Upper lobe of right lung (tissue), 1 donor: ENCODE data around the gene VASH2. TPM values are rescaled to one million over a fixed set of nuclear protein-coding genes. Genes with fewer than 3 reads are reported as not detected.
"Not testable (repeated sequence)": the region's sequence is repeated elsewhere in the genome, so short reads cannot be mapped to it uniquely, and the experiment has no call there.

Experiments used
- ATAC-seq: fragments of 200-7000 bp; cut with Tn5 transposase; one replicate; pipeline ENCODE4 v1.9.1; 2020; ENCODE audit warnings: mild to moderate bottlenecking, moderate library complexity
- DNase-seq: peaks from one replicate; pipeline ENCODE4 v3.0.0-alpha.2; 2020
- H3K27ac ChIP-seq: fragments of 200-600 bp; one replicate; pipeline ENCODE4 v1.8.0; 2022
- H3K27me3 ChIP-seq: fragments of 200-600 bp; one replicate; pipeline ENCODE4 v1.8.0; 2022; ENCODE audit warnings: mild to moderate bottlenecking
- H3K36me3 ChIP-seq: fragments of 200-600 bp; one replicate; pipeline ENCODE4 v1.8.0; 2022
- H3K4me1 ChIP-seq: fragments of 200-600 bp; one replicate; pipeline ENCODE4 v1.8.0; 2022
- H3K4me3 ChIP-seq: fragments of 200-600 bp; one replicate; pipeline ENCODE4 v1.8.0; 2022; ENCODE audit warnings: mild to moderate bottlenecking
- H3K9me3 ChIP-seq: fragments of 200-600 bp; one replicate; pipeline ENCODE4 v1.8.0; 2022
- intact Hi-C: fragments of 100-400 bp; cut with DNase I; formaldehyde crosslinking; loops from one replicate; pipeline ENCODE4 v1.11.0; 2022
- total RNA-seq: library from RNA; stranded (reverse); fragmentation: NEBNext Ultra II Directional; extraction: Animal tissue kit (Norgen Biotek cat#: 25700); gene quantifications from one replicate; pipeline ENCODE4 v1.2.1, GENCODE V29; 2021
- TF ChIP-seq, protein P1 (sequence below): fragments of 200-600 bp; IDR thresholded peaks from one replicate; pipeline ENCODE4 v1.8.0; 2022; ENCODE audit warnings: antibody characterized with exemption
- donor health status: DM: no; HTN: yes; CAD: no; lungs with severe emphysema.

VASH2 gene
- total RNA-seq, 1 donor from 2014 or later, result 1.9 TPM

DNA sequence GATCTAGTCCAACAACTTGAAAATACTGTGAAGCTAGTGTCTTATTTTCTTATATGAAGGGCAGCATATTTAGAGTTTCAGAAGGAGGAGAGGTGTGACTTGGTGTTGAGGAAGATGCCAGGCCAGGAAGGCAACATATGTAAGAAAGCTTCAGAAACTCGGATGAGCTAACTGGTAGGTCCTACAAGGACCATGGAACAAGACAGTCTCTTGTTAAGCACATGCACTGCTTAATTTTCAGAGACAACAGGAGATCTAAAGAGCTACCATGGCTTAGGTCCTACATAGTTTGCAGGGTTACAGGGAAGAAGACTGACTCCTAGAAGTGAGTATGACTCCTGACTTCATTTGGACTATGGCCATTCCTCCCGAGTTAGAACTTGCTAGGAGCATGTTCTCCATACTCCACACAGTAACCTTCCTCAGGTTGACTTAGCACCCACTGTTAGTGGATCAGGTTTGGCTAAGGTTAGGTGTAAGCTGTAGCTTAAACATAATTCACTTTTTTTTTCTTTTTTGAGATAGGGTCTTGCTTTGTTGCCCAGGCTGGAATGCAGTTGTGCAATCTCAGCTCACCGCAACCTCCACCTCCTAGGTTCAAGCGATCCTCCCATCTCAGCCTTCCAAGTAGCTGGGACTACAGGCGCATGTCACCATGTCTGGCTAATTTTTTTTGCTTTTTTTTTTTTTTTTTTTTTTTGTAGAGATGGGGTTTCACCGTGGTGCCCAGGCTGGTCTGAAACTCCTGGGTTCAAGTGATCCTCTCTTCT, 34.4 kb downstream of the VASH2 start:
- no peak overlapping the region for H3K4me3 ChIP-seq
- intact Hi-C loops, result no loop called here
- DNase-seq, result no peak
- ATAC-seq, result no peak
- peaks cover 6% of the 10 kb centered on the region for H3K36me3 ChIP-seq
- no peak overlapping the region for H3K27ac ChIP-seq
- no peaks in the 10 kb centered on the region for H3K27me3 ChIP-seq
- peaks cover 18% of the 10 kb centered on the region for H3K4me1 ChIP-seq
- H3K9me3 ChIP-seq, result no peaks in the 10 kb centered on the region
- TF ChIP-seq, protein P1, sequence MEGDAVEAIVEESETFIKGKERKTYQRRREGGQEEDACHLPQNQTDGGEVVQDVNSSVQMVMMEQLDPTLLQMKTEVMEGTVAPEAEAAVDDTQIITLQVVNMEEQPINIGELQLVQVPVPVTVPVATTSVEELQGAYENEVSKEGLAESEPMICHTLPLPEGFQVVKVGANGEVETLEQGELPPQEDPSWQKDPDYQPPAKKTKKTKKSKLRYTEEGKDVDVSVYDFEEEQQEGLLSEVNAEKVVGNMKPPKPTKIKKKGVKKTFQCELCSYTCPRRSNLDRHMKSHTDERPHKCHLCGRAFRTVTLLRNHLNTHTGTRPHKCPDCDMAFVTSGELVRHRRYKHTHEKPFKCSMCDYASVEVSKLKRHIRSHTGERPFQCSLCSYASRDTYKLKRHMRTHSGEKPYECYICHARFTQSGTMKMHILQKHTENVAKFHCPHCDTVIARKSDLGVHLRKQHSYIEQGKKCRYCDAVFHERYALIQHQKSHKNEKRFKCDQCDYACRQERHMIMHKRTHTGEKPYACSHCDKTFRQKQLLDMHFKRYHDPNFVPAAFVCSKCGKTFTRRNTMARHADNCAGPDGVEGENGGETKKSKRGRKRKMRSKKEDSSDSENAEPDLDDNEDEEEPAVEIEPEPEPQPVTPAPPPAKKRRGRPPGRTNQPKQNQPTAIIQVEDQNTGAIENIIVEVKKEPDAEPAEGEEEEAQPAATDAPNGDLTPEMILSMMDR, result no peak

DNA sequence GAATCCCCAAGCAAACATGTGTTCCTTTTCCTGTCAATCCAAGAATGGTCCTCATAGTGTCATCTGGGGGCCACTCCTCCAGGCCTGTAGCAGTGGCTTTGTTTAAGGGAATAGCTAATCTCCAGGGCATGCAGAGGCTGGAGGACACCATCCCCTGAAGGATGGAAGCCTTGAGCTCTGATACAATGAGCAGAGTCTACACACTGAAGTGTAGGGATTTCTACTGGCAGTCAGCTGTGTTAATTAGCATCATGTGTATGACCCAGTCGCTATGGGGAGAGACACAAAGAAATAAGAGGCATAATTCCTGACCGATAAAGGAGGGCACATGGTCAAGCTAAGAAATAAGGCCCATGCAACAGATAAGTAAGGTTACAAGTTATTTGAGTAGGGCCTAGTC, 36.2 kb downstream of the VASH2 start:
- H3K36me3 ChIP-seq, result peaks cover 14% of the 10 kb centered on the region
- TF ChIP-seq, protein P1, result no peak
- H3K4me1 ChIP-seq, result peaks cover 3% of the 10 kb centered on the region
- intact Hi-C loops, result no loop called here
- H3K9me3 ChIP-seq, result no peaks in the 10 kb centered on the region
- no peak for DNase-seq
- no peaks in the 10 kb centered on the region for H3K27me3 ChIP-seq
- ATAC-seq, result no peak
- H3K27ac ChIP-seq, result no peak overlapping the region
- H3K4me3 ChIP-seq, result no peak overlapping the region

DNA sequence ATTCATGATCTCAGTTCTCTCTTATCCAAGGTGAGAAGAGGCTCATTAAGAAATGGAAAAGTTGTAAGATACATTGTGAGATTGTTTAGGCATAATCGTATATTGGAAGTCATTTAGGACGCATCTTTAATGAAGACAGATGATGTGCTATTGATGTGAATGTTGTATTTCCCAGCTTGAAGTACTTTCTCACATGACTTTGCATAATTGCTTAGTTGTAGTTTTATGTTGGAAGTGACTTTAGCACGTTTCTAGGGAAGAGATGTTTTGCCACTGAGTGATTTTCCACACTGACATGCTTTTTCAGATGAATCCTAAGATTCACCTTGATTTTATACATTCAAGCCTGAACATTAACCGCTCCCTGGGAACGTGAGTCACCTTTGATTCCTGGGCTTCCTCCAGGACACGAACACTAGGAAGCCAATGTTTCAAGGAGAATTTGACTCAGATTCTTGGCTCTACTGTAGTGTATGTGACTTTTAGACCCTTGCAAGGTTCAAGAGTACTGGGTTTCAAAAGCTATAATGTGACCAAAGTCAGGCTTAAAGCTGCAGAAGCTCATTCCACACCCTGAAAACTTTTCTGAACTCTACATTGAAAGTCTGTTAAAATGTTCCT, 37.5 kb downstream of the VASH2 start:
- TF ChIP-seq, protein P1, result no peak
- Histone ChIP-seq H3K4me3 (no peak overlapping the region), H3K4me1 (no peaks in the 10 kb centered on the region), H3K27ac (no peak overlapping the region), H3K9me3 (no peaks in the 10 kb centered on the region), H3K27me3 (no peaks in the 10 kb centered on the region), H3K36me3 (peaks cover 20% of the 10 kb centered on the region)
- ATAC-seq (no peak), DNase-seq (no peak)
- intact Hi-C loops, result no loop called here

DNA sequence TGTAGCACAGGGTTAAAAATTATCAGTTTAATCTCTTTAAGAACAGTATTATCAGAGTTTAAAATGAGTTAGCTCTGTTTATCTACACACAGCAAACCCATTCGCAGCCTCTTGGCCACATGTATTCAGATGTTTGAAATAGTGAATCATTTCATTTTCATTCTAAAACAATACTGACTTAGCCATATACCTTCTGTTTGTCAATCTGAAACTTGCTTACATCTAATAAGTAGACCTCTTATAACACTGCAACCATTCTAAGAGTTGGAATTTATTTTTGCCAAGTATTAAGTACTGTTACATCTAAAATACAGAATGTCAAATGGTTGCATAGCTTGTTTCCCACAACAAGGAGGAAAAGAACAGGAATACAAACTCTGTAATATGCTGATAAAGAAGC, 39.9 kb downstream of the VASH2 start:
- intact Hi-C loops, result loop anchor here (10.0 kb wide), 1 partner anchor 175 kb away; no protein-coding TSS in a partner anchor
- peaks cover 36% of the 10 kb centered on the region for H3K36me3 ChIP-seq

DNA sequence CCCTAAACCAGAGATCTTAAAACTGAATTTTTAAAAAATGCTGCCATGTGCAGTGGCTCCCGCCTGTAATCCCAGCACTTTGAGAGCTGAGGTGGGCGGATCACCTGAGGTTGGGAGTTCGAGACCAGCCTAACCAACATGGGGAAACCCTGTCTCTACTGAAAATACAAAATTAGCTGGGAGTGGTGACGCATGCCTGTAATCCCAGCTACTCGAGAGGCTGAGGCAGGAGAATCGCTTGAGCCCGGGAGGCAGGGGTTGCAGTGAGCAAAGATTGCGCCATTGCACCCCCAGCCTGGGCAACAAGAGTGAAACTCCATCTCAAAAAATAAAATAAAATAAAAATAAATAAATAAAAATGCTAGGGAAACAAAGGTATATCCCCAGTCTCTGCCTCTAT, 43.6 kb downstream of the VASH2 start:
- intact Hi-C loops, result loop anchor here (10.0 kb wide), 1 partner anchor 179 kb away; no protein-coding TSS in a partner anchor
- not testable (repeated sequence) for H3K4me3 ChIP-seq, ATAC-seq, H3K27ac ChIP-seq, H3K4me1 ChIP-seq, DNase-seq, H3K9me3 ChIP-seq, H3K27me3 ChIP-seq
- H3K36me3 ChIP-seq, result peaks cover 64% of the 10 kb centered on the region

More for the DNA sequence above, 39.9 kb downstream of the VASH2 start:
- Histone ChIP-seq H3K4me3 (no peak overlapping the region), H3K27ac (no peak overlapping the region), H3K9me3 (no peaks in the 10 kb centered on the region), H3K4me1 (no peaks in the 10 kb centered on the region), H3K27me3 (no peaks in the 10 kb centered on the region)
- TF ChIP-seq, protein P1, result no peak
- DNase-seq (no peak), ATAC-seq (no peak)

DNA sequence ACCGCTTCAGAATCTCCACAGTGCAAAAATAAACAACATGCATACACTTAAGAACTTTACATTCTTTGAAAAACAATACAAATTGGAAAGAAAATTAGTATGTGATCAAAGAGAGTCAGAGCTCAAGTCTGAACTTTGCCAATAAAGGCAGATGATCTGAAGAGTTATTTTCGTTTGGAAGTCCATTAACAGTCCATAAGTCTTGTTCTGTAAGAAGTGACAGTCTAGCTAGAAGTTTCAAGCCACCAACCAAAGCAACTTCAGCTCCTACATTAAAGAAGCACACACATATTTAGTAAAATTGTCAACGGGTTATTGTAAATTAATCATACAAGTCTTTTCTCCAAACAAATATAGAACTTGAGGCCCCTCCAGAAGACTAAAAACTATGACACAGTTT, 44.6 kb downstream of the VASH2 start:
- H3K36me3 ChIP-seq, result peaks cover 65% of the 10 kb centered on the region

More for the DNA sequence above, 44.6 kb downstream of the VASH2 start:
- Histone ChIP-seq H3K9me3 (no peaks in the 10 kb centered on the region), H3K27me3 (no peaks in the 10 kb centered on the region), H3K4me3 (no peak overlapping the region), H3K27ac (no peak overlapping the region), H3K4me1 (no peaks in the 10 kb centered on the region)
- TF ChIP-seq, protein P1, result no peak
- DNase-seq (no peak), ATAC-seq (no peak)
- intact Hi-C loops, result loop anchor here (10.0 kb wide), 1 partner anchor 180 kb away; no protein-coding TSS in a partner anchor
